GM18502 (cell line): ENCODE results near the gene ZNF616.
"Not testable (repeated sequence)": the region's sequence is repeated elsewhere in the genome, so short reads cannot be mapped to it uniquely, and the experiment has no call there.

Experiments
- ATAC-seq: cut with Tn5 transposase; IDR thresholded peaks from one replicate; pipeline ENCODE4 v1.9.1; 2021; ENCODE audit warnings: mild to moderate bottlenecking; ENCODE audit not compliant: unreplicated experiment, poor library complexity

Gene ZNF616

GRCh38 chr19:52112624-52113023 is 27.1 kb downstream of the ZNF616 start:
- ATAC-seq: no peak

DNA sequence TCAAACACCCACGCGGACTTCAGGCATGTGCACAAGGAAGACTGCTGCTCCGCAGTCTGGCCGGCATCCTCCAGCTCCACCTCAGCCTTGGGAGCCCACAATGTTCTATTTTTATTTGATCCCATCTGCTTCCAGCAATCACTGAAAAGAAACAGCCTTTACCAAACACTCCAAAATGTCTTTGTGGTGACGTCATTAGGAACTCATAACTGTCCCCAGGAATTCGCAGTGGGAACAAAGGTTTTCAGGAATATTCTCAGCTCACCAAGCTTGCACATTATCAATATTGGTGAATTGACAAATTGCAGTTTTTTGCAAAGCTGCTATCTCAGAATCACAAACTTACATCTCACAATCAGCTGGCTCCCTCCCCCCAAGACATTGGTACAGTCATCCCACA is 29.0 kb downstream of the ZNF616 start:
- ATAC-seq: no peak

- ATAC-seq: no peak
These were observed 37.0 kb downstream of the ZNF616 start for GRCh38 chr19:52102782-52103181.

- no peak for ATAC-seq
These were observed 37.7 kb downstream of the ZNF616 start for GRCh38 chr19:52101866-52102562.

- no peak for ATAC-seq
These were observed 40.1 kb downstream of the ZNF616 start for GRCh38 chr19:52099497-52100138.

GRCh38 chr19:52096416-52096815 is 43.3 kb downstream of the ZNF616 start:
- ATAC-seq: not testable (repeated sequence)

GRCh38 chr19:52095172-52096014 is 44.3 kb downstream of the ZNF616 start, which contains the start of gene ZNF841:
TSS of gene ZNF841 (minus strand) at chr19:52095765. CDS start at chr19:52084801, 10,964 bp downstream.
- peak; percentile 97 for ATAC-seq

DNA sequence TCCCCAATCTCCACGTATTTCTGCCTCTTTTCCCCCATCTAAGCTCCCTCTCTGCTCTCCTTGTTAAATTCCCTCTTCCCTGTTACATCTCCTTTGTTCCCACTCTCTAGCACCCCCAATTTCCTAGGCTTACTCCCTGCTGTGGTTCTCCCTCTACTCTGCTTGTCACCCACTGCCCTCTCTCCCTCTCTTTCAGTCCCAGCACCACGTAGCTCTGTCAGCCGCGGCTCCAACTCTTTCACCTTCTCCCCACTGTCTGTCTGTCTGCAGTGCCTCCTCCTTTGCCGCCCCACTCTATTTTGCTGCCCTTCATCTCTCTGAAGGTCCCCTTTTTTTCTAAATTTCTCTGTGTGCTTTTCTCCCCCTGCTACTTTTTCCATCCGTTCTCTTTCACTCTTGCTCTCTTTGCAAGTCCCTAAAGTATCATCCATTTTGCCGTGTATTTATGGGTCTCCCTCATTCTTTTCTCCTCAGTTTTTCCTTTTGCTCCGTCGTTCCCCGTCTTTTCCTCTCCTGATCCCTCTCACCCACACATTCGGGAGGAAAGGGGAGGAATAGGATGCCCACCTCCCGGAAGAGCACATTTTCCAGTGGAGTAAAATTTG is 45.1 kb downstream of the ZNF616 start:
- ATAC-seq: no peak

DNA sequence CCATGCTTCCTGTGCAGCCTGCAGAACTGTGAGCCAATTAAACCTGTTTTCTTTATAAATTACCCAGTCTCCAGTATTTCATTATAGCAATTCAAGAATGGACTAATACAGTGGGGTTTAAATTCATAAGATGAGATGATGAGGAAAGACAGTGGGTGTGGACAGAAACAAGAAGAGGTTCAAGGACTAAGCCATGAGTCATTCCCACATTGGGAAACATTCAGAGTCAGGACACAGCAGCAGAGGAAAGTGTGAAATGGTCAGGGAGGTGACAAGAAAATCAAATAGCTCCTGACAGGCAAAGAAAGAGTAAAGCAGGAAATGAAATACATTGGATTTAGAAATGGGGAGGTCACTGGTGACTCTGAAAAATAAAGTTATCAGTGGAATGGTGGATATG is 53.3 kb downstream of the ZNF616 start:
- ATAC-seq: no peak

DNA sequence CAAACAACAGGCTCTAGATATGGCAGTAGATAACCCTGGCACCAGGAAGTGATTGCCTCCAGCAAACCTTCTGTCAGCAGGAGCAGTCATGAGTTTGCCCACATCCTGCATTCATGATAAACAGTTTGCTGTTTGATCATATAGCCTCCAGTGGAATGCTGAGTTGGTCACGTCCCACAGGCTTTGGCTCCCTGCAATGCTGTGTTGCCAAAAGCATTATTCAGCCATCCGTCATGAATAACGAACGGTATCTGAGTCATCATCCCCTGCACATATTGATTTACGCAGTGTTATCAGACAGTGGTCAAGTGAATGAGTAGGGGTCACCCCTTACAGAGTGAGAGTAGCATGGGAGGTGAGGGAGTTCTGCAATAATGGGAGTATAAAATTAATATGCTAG is 69.2 kb downstream of the ZNF616 start:
- no peak for ATAC-seq

- no peak for ATAC-seq
These were observed 70.1 kb downstream of the ZNF616 start for GRCh38 chr19:52069653-52070052.

- ATAC-seq: no peak
These were observed 73.4 kb downstream of the ZNF616 start for GRCh38 chr19:52066258-52066863.

- no peak for ATAC-seq
These were observed 74.3 kb downstream of the ZNF616 start for GRCh38 chr19:52065399-52065798.
